H1 (cell line): ENCODE results near the gene SMARCAL1. TPM values are rescaled to one million over a fixed set of nuclear protein-coding genes. Genes with fewer than 3 reads are reported as not detected.

Source experiments
- CTCF ChIA-PET: fragments of 300-600 bp; sonication (Branson Sonifier 250); formaldehyde crosslinking; loops from one replicate; lab custom pipeline; 2021; ENCODE audit not compliant: partially characterized antibody; lab: Charles Lee
- POLR2A ChIA-PET: fragments of 300-600 bp; sonication (Branson Sonifier 250); formaldehyde crosslinking; loops from one replicate; lab custom pipeline; 2021; ENCODE audit warnings: inconsistent platforms; ENCODE audit not compliant: partially characterized antibody; lab: Charles Lee
- DNase-seq, 2 experiments: peaks; one replicate each; pipeline versions ENCODE4 v3.0.0 to v3.0.0-alpha.2; 2010 to 2022; ENCODE audit warnings: low spot score in 2 of 2, low read depth in 1 of 2, mixed read lengths in 1 of 2
- FAIRE-seq: peaks from 2 replicates; lab custom pipeline; 2011; peaks lifted over from hg19 to GRCh38; lab: Jason Lieb, UNC
- H2AFZ ChIP-seq: 2 replicates; pipeline ENCODE4 v1.8.1; 2012; ENCODE audit warnings: low read length, inconsistent platforms
- H2AK5ac ChIP-seq: 2 replicates; pipeline ENCODE4 v1.6.1; 2013; ENCODE audit warnings: low read depth, low read length
- H2BK120ac ChIP-seq: replicated peaks from 2 replicates; pipeline ENCODE3; 2013; ENCODE audit warnings: low read depth, low read length, inconsistent platforms
- H2BK12ac ChIP-seq: 2 replicates; pipeline ENCODE4 v1.6.1; 2013; ENCODE audit warnings: low read depth, low read length
- H2BK15ac ChIP-seq: 2 replicates; pipeline ENCODE4 v1.6.1; 2013; ENCODE audit warnings: low read length
- H2BK20ac ChIP-seq: 2 replicates; pipeline ENCODE4 v1.6.1; 2013; ENCODE audit warnings: low read length
- H2BK5ac ChIP-seq: 2 replicates; pipeline ENCODE4 v1.6.1; 2013; ENCODE audit warnings: low read depth, low read length
- H3K14ac ChIP-seq: 2 replicates; pipeline ENCODE4 v1.6.1; 2013; ENCODE audit warnings: inconsistent platforms; ENCODE audit not compliant: insufficient read length
- H3K18ac ChIP-seq: 2 replicates; pipeline ENCODE4 v1.6.1; 2013; ENCODE audit warnings: low read length; ENCODE audit errors: extremely low read depth
- H3K23ac ChIP-seq: 2 replicates; pipeline ENCODE4 v1.6.1; 2013; ENCODE audit warnings: inconsistent platforms; ENCODE audit not compliant: insufficient read length
- H3K23me2 ChIP-seq: 2 replicates; pipeline ENCODE4 v1.6.1; 2013; ENCODE audit warnings: low read depth, low read length
- H3K27ac ChIP-seq: 2 replicates; pipeline ENCODE4 v1.6.1; 2011; ENCODE audit warnings: low read depth, low read length, inconsistent platforms
- H3K27me3 ChIP-seq, 4 experiments: replicated peaks in 1 of 4; 1 replicate in 1 of 4; 2 replicates in 3 of 4; pipeline versions ENCODE4 v1.6.1 to v1.8.1; 2011 to 2013; ENCODE audit warnings: low read length in 3 of 4, mild to moderate bottlenecking in 3 of 4, inconsistent platforms in 2 of 4, mixed read lengths in 2 of 4, moderate library complexity in 1 of 4; ENCODE audit not compliant: control insufficient read depth in 3 of 4, insufficient read depth in 3 of 4; ENCODE audit errors: extremely low read depth in 1 of 4
- H3K36me3 ChIP-seq, 4 experiments: 2 replicates each; pipeline versions ENCODE4 v1.6.1 to v1.8.1; 2011 to 2013; ENCODE audit warnings: mild to moderate bottlenecking in 4 of 4, low read length in 3 of 4, moderate library complexity in 2 of 4, control low read depth in 1 of 4, inconsistent platforms in 1 of 4; ENCODE audit not compliant: insufficient read depth in 4 of 4, control insufficient read depth in 2 of 4
- H3K4ac ChIP-seq: replicated peaks from 2 replicates; pipeline ENCODE3; 2013; ENCODE audit warnings: low read length, low read depth, mixed read lengths, inconsistent platforms; ENCODE audit not compliant: insufficient read length
- H3K4me1 ChIP-seq, 4 experiments: replicated peaks in 1 of 4; 1 replicate in 1 of 4; 2 replicates in 3 of 4; pipeline versions ENCODE4 v1.6.1 to v1.8.1; 2011 to 2013; ENCODE audit warnings: low read length in 3 of 4, inconsistent platforms in 2 of 4, mixed read lengths in 1 of 4; ENCODE audit not compliant: insufficient read depth in 4 of 4, control insufficient read depth in 3 of 4
- H3K4me2 ChIP-seq, 2 experiments: 2 replicates each; pipeline versions ENCODE4 v1.6.1 to v1.8.1; 2011 to 2013; ENCODE audit warnings: low read depth in 2 of 2, low read length in 2 of 2, control low read depth in 1 of 2, inconsistent platforms in 1 of 2, mild to moderate bottlenecking in 1 of 2; ENCODE audit not compliant: insufficient read depth in 1 of 2
- H3K4me3 ChIP-seq, 4 experiments: fragments of 200-600, 300-600 bp in 1 of 4; sonication (generic), shearing (Covaris generic), sonication (Bioruptor Twin) in 1 of 4; 2 replicates each; pipeline versions ENCODE4 v1.5.1 to v1.8.1; 2011 to 2016; ENCODE audit warnings: low read length in 4 of 4, low read depth in 3 of 4, control low read depth in 2 of 4, inconsistent platforms in 2 of 4, mild to moderate bottlenecking in 2 of 4, mixed read lengths in 1 of 4, moderate library complexity in 1 of 4; ENCODE audit not compliant: insufficient read depth in 2 of 4; ENCODE audit errors: extremely low read depth in 1 of 4
- H3K56ac ChIP-seq: replicated peaks from 2 replicates; pipeline ENCODE3; 2013; ENCODE audit warnings: low read depth, mild to moderate bottlenecking, mixed read lengths, low read length, inconsistent platforms; ENCODE audit not compliant: insufficient read length
- H3K79me1 ChIP-seq: 2 replicates; pipeline ENCODE4 v1.6.1; 2013; ENCODE audit warnings: low read depth, low read length, control low read depth
- H3K79me2 ChIP-seq, 2 experiments: 2 replicates each; pipeline versions ENCODE4 v1.6.1 to v1.8.1; 2012 to 2013; ENCODE audit warnings: low read length in 2 of 2, mild to moderate bottlenecking in 2 of 2, inconsistent platforms in 1 of 2; ENCODE audit not compliant: insufficient read depth in 2 of 2, control insufficient read depth in 1 of 2
- H3K9ac ChIP-seq, 4 experiments: replicated peaks in 1 of 4; 1 replicate in 1 of 4; 2 replicates in 3 of 4; pipeline versions ENCODE4 v1.6.1 to v1.8.1; 2011 to 2013; ENCODE audit warnings: low read depth in 3 of 4, low read length in 3 of 4, control low read depth in 2 of 4, mild to moderate bottlenecking in 2 of 4, moderate library complexity in 2 of 4, inconsistent platforms in 1 of 4; ENCODE audit errors: extremely low read depth in 1 of 4
- H3K9me3 ChIP-seq, 2 experiments: 2 replicates each; pipeline versions ENCODE4 v1.6.1 to v1.8.1; 2012 to 2013; ENCODE audit warnings: mild to moderate bottlenecking in 2 of 2, moderate library complexity in 2 of 2, control low read depth in 1 of 2, inconsistent platforms in 1 of 2, low read depth in 1 of 2, low read length in 1 of 2, mixed read lengths in 1 of 2; ENCODE audit not compliant: insufficient read depth in 2 of 2
- H4K20me1 ChIP-seq, 2 experiments: replicated peaks in 1 of 2; 2 replicates each; pipeline versions ENCODE3 to v1.8.1; 2011 to 2013; ENCODE audit warnings: inconsistent platforms in 2 of 2, low read length in 2 of 2, mild to moderate bottlenecking in 1 of 2; ENCODE audit not compliant: insufficient read depth in 2 of 2, control insufficient read depth in 1 of 2
- H4K5ac ChIP-seq: 2 replicates; pipeline ENCODE4 v1.6.1; 2013; ENCODE audit warnings: low read length, low read depth, mixed read lengths, inconsistent platforms; ENCODE audit not compliant: insufficient read length
- H4K8ac ChIP-seq: 2 replicates; pipeline ENCODE4 v1.8.0; 2013; ENCODE audit warnings: mild to moderate bottlenecking, moderate library complexity, low read length, inconsistent platforms; ENCODE audit not compliant: insufficient read depth; ENCODE audit errors: extremely low read depth
- H4K91ac ChIP-seq: replicated peaks from 2 replicates; pipeline ENCODE3; 2013; ENCODE audit warnings: low read length, mixed read lengths, inconsistent platforms; ENCODE audit not compliant: insufficient read length
- TCF12 ChIP-seq: IDR thresholded peaks from 2 replicates; pipeline ENCODE4 v1.6.1; 2011; ENCODE audit warnings: low read depth, mild to moderate bottlenecking, low read length
- WGBS, 2 experiments: shearing (Covaris generic) in 1 of 2; methylation state at CpG; one replicate each; pipeline versions ENCODE4 v1.1.6 to v1.1.7; 2013 to 2015; ENCODE audit warnings: low lambda C conversion rate in 2 of 2, mixed read lengths in 2 of 2, inconsistent platforms in 1 of 2, low coverage in 1 of 2, missing lambda C conversion rate in 1 of 2; ENCODE audit not compliant: insufficient replicate concordance in 2 of 2, insufficient coverage in 1 of 2, insufficient read length in 1 of 2; ENCODE audit errors: extremely low coverage in 1 of 2, missing lambda C conversion rate in 1 of 2; 5-methylcytosine and 5-hydroxymethylcytosine counted together
- polyA plus RNA-seq, 7 experiments: library from polyadenylated mRNA; depleted of rRNA in 3 of 7; stranded (reverse) in 5 of 7; unstranded in 2 of 7; fragments of >200 nt in 5 of 7; fragments of 200-250 nt in 2 of 7; gene quantifications; 1 replicate in 5 of 7; 2 replicates in 1 of 7; 4 replicates in 1 of 7; pipeline versions ENCODE4 v1.2.1 to v1.2.3, GENCODE V29; 2011 to 2013; ENCODE audit warnings: missing spikeins in 2 of 7, mixed read lengths in 2 of 7
- total RNA-seq: library from RNA; stranded (reverse); fragmentation: NEBNext Ultra II Directional; extraction: Animal tissue kit (Norgen Biotek cat#: 25700); gene quantifications from 2 replicates; pipeline ENCODE4 v1.2.1, GENCODE V29; 2021

Gene SMARCAL1
- total and polyA plus RNA-seq, 2 of the 8 experiments (the other 6 are each of a cell fraction or from before 2014, with no cell fraction given), result 17.6 to 17.9 TPM

DNA sequence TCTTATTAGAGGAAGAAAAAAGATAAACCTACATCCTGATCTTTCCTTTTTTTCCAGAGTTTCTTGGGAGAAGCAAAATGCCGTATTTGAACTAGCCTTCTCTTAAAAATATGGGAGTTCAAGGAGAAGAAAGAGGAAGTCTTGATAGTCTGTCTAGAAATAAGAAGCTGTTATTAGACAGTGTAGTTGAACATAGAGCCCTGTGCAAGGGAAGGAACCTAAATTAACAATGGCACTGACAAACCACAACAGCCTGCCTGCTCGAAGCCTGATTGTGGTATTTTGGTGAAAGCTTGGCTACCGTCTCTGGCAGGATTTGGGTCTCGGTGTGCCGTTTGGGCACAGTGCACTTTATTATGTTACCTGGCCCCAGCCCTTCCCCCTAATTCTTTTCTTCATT, 17.1 kb downstream of the SMARCAL1 start:
- H2BK15ac ChIP-seq, result no peak overlapping the region
- WGBS, 2 experiments, result 92% methylated on average over 5 of the region's 5 CpGs; no CpG with 5 or more reads in 1 of the 2 experiments
- no peak overlapping the region for H4K8ac ChIP-seq
- H3K36me3 ChIP-seq, result peaks cover 2 to 41% (median 13%) of the 10 kb centered on the region in 4 experiments; a peak in 6 of 8 replicates
- H3K79me1 ChIP-seq, result no peaks in the 10 kb centered on the region
- ChIA-PET CTCF (interaction anchor here (1.4 to 2.0 kb wide), 2 partner anchors 9 to 13 kb away, joined by 3 to 5 read pairs; no protein-coding TSS in a partner anchor), POLR2A (no interaction called here)
- no peak overlapping the region for H4K5ac ChIP-seq
- no peak overlapping the region for H3K56ac ChIP-seq
- H2BK5ac ChIP-seq, result no peak overlapping the region
- no peak overlapping the region for H3K4ac ChIP-seq
- H2BK12ac ChIP-seq, result no peak overlapping the region
- H3K4me1 ChIP-seq, result no peaks in the 10 kb centered on the region
- H3K9me3 ChIP-seq, result no peaks in the 10 kb centered on the region
- FAIRE-seq (no peak), DNase-seq (no peak)
- no peak overlapping the region for H3K14ac ChIP-seq
- no peak overlapping the region for H2AFZ ChIP-seq
- H3K23me2 ChIP-seq, result no peaks in the 10 kb centered on the region
- H2BK20ac ChIP-seq, result no peak overlapping the region
- TF ChIP-seq TCF12, result no peak
- H3K18ac ChIP-seq, result no peak overlapping the region
- no peak overlapping the region for H3K27ac ChIP-seq
- H2AK5ac ChIP-seq, result no peak overlapping the region
- no peak overlapping the region for H3K23ac ChIP-seq
- H3K79me2 ChIP-seq, result no peaks in the 10 kb centered on the region
- H3K4me2 ChIP-seq, result no peak overlapping the region
- H2BK120ac ChIP-seq, result no peak overlapping the region
- H3K9ac ChIP-seq, result no peak overlapping the region
- H4K91ac ChIP-seq, result no peak overlapping the region
- no peaks in the 10 kb centered on the region for H4K20me1 ChIP-seq
- no peaks in the 10 kb centered on the region for H3K27me3 ChIP-seq
- H3K4me3 ChIP-seq, result no peak overlapping the region
